Dedifferentiated amniotic fluid mesenchymal stem cell (primary cell): ENCODE measurements around the gene ZNF579.
"Not testable (repeated sequence)": the region's sequence is repeated elsewhere in the genome, so short reads cannot be mapped to it uniquely, and the experiment has no call there.

Experiments
- DNase-seq: peaks from one replicate; pipeline ENCODE4 v3.0.0-alpha.2; 2016; ENCODE audit errors: extremely low spot score

Gene ZNF579

DNA sequence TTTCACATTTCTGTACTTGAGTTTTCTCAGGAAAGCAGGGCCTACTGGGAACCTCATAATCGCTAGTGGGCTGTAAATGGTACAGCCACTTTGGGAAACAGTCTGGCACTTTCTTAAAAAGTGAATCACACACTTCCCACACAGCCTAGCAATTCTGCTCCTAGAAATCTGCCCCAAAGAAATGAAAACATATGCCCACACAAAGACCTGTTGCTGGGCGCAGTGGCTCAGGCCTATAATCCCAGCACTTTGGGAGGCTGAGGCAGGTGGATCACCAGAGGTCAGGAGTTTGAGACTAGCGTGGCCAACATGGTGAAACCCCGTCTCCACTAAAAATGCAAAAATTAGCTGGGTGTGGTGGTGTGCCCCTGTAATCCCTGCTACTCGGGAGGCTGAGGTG lies 11.2 kb downstream of the ZNF579 start:
- not testable (repeated sequence) for DNase-seq

- no peak for DNase-seq
Measured at GRCh38 chr19:55567708-55568328, 12.8 kb downstream of the ZNF579 start.

- no peak for DNase-seq
Measured at GRCh38 chr19:55566823-55567222, 13.8 kb downstream of the ZNF579 start.

- no peak for DNase-seq
Measured at GRCh38 chr19:55563261-55563690, 17.4 kb downstream of the ZNF579 start.

GRCh38 chr19:55559684-55560083 lies 21.0 kb downstream of the ZNF579 start:
- no peak for DNase-seq

GRCh38 chr19:55554741-55555152 lies 25.9 kb downstream of the ZNF579 start:
- DNase-seq = no peak

DNA sequence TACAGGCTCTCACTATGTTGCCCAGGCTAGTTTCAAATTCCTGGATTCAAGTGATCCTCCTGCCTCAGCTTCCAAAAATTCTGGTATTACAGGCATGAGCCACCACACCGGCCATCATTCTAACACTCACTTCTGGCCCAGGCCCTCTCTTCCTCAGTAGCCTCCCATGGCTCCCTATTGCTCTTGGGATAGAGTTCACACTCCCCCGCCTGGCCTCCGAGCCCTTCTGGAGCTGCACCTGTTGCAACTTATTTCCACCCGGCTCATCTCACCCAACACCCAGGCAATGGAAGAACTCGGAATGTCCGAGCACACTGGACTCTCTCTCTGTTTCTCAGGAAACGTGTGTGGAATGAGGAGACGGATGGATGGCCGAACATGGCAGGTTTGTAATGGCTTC lies 26.3 kb downstream of the ZNF579 start:
- no peak for DNase-seq

GRCh38 chr19:55553217-55554182 lies 27.1 kb downstream of the ZNF579 start:
- DNase-seq = no peak

GRCh38 chr19:55552620-55553019 lies 28.0 kb downstream of the ZNF579 start:
- DNase-seq = peak; percentile 77

GRCh38 chr19:55552206-55552605 lies 28.4 kb downstream of the ZNF579 start:
- no peak for DNase-seq

DNA sequence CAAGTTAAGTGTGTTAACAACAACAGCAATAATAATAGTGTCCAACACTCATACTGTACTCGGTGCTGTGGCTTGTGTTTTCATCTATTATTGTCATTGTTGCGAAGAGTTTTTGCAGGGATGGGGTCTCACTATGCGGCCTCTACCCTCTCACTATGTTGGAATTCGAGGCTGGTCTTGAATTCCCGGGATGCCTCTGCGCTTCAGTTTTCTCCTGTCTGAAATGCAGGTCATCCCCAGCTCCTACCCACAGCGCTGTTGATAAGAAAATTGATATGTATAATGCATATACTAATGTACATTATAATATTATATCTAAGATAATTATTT lies 30.4 kb downstream of the ZNF579 start:
- no peak for DNase-seq

DNA sequence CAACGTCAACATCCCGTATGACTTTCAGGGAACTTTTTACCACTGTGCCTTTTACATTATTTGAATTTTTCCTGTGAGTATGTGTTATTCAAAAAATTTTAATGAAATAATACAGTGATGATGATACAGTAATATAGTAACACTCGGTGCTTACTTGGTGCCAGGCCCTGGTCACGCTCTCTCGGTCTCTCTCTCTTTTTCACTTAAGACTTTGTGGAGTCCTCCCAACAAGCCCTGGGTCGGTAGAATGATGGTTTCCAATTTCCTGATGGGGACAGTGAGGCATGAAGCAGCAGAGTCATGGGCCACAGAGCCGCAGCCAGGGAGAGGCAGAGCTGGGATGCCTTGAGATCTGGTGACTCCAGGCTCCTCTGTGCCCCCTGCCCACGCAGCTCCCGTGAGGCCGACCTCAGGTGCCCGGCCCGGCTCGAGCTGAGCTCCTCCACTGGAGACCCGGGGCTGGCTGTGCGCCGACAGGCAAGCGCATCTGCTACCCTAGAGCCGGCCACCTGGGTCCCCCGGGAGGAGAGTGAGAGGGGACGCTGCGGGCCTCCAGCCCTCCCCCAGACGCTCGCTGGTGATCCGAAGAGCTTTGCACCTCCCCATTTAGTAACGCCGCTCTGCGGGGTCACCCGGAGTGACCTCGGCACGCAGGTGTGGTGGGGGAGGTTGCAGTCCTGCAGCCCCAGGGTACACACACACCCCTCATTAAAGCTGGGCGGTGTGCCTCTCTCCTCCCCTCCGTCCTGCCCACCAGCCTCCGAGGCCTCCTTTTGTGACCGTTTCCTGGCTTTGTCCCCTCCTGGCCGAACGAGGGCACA lies 30.9 kb downstream of the ZNF579 start:
- peak; percentile 79 for DNase-seq

DNA sequence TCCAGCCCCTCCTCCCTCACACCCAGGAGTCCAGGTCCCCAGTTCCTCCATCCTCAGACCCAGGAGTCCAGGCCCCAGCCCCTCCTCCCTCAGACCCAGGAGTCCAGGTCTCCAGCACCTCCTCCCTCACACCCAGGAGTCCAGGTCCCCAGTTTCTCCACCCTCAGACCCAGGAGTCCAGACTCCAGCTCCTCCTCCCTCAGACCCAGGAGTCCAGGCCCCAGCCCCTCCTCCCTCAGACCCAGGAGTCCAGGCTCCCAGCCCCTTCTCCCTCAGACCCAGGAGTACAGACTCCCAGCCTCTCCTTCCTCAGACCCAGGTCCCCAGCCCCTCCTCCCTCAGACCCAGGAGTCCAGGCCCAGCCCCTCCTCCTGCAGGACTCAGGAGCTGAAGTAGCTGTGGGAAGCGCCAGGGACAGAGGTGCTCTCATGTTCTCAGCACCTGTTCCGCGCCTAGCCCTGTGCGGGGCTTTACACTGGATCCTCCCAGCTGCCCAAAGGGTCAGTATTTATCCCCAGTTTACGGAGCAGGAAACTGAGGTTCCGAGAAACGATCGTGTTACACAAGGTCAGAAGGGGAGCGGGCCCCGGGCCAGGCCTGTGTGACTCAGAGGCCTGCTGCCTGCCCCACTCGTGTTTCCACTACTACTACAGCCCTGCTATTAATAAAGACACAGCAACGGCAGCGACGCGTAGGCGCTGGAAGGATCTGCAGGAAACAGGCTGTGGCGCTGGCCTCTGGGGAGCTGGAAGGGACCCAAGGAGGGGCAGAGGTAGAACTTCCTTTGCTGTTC lies 33.6 kb downstream of the ZNF579 start:
- DNase-seq = no peak

DNA sequence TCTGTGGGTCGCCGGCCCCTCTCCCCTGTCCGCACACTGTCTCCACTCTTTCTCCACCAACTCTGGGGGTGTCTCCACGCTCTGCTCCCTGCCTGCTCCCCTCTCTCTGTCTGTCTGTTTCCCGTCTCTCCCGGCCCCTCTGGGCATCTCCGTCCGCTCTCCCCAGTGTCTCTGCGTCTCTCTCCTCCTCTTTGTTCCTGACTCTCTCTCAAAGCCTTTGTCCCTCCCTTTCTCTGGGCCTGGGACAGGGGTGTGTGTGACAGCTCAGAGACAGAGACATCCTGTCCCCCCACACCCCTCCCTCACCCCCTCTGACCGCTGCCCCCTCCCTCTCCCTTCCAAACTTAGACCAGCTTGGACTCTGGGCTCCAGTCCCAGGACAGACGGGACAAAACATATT lies 34.6 kb downstream of the ZNF579 start:
- DNase-seq = no peak

GRCh38 chr19:55545443-55545842 lies 35.2 kb downstream of the ZNF579 start, which contains the start of gene SBK3:
SBK3 (minus strand) TSS chr19:55545543; CDS start chr19:55545543, 0 bp downstream.
- no peak for DNase-seq

DNA sequence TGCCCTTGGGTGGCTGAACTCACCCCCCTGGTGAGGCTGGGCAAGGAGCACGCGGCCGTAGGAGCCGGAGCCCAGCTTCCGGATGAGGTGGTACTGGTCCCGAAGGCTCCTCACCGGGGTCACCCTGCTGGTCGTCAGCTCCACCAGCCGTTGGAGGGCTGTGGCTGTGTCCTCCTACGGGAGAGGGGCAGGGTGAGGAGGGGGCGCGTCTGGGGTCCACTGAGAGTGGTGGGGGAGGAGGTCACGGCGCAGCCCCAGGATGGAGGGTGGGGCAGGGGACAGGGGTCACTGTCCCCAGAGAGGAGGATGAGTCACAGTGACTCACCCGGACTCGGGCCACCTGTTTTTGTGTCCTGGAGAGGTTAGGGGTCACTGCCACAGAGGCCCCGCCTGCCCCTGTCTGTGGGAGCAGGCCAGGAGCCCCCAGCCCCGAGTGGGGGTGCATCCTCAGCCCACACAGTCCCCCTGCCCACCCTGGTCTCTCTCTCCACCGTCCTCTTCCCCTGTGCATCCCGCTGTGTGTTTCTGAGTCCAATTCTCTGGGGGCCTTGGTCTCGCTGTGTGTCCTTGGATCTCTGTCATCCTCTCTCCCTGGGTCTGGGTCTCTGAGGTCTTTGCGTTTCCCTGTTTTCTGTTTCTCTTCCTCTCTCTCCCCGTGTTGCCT lies 35.7 kb downstream of the ZNF579 start:
- DNase-seq = no peak

- no peak for DNase-seq
Measured at GRCh38 chr19:55544014-55544413, 36.6 kb downstream of the ZNF579 start.

GRCh38 chr19:55543567-55543966 lies 37.1 kb downstream of the ZNF579 start:
- no peak for DNase-seq

- DNase-seq = no peak
Measured at GRCh38 chr19:55542292-55542855, 38.3 kb downstream of the ZNF579 start.

- DNase-seq = no peak
Measured at GRCh38 chr19:55541091-55541490, 39.6 kb downstream of the ZNF579 start.
